GM12864 (cell line): ENCODE results near the gene IRF3.

ENCODE experiments used
- DNase-seq: peaks from one replicate; pipeline ENCODE4 v3.0.0-alpha.2; 2011; ENCODE audit warnings: low read depth
- H3K4me3 ChIP-seq: 2 replicates; pipeline ENCODE4 v1.5.1; 2011; ENCODE audit warnings: mild to moderate bottlenecking, low read depth, low read length, control low read depth
- TF ChIP-seq, protein P1 (sequence below): IDR thresholded peaks from 2 replicates; pipeline ENCODE4 v1.5.1; 2011; ENCODE audit warnings: low read depth, mild to moderate bottlenecking, moderate library complexity, low read length, control low read depth, inconsistent platforms; ENCODE audit errors: missing control alignments

IRF3 gene

GRCh38 chr19:49664171-49665035, 1.3 kb downstream of the IRF3 start:
- DNase-seq, result no peak
- TF ChIP-seq, protein P1, sequence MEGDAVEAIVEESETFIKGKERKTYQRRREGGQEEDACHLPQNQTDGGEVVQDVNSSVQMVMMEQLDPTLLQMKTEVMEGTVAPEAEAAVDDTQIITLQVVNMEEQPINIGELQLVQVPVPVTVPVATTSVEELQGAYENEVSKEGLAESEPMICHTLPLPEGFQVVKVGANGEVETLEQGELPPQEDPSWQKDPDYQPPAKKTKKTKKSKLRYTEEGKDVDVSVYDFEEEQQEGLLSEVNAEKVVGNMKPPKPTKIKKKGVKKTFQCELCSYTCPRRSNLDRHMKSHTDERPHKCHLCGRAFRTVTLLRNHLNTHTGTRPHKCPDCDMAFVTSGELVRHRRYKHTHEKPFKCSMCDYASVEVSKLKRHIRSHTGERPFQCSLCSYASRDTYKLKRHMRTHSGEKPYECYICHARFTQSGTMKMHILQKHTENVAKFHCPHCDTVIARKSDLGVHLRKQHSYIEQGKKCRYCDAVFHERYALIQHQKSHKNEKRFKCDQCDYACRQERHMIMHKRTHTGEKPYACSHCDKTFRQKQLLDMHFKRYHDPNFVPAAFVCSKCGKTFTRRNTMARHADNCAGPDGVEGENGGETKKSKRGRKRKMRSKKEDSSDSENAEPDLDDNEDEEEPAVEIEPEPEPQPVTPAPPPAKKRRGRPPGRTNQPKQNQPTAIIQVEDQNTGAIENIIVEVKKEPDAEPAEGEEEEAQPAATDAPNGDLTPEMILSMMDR, result no peak
- peak overlapping the region; percentile 94 for H3K4me3 ChIP-seq

DNA sequence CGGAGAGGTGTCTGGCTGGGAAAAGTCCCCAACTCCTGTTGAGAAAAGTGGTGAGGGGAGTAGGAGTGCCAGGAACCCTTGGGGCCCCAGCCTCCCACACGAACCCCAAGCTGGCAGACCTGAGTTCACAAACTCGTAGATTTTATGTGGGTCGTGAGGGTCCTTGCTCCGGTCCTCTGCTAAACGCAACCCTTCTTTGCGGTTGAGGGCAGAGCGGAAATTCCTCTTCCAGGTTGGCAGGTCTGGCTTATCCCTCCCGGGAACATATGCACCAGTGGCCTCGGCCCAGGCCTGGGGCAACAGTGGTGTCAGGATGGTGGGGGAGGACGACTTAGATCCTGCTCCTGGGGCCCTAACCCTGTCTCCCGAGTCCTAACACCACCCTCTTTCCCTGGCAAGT, 2.4 kb downstream of the IRF3 start:
- no peak overlapping the region; the same call in 1 of the 2 replicates for H3K4me3 ChIP-seq
- no peak for DNase-seq
- TF ChIP-seq, protein P1, result no peak

GRCh38 chr19:49662011-49662410, 3.6 kb downstream of the IRF3 start:
- H3K4me3 ChIP-seq, result no peak overlapping the region
- TF ChIP-seq, protein P1, result no peak
- no peak for DNase-seq

- H3K4me3 ChIP-seq, result no peak overlapping the region
- DNase-seq, result no peak
- TF ChIP-seq, protein P1, result no peak
Observed at GRCh38 chr19:49660338-49660961, 5.2 kb downstream of the IRF3 start.

DNA sequence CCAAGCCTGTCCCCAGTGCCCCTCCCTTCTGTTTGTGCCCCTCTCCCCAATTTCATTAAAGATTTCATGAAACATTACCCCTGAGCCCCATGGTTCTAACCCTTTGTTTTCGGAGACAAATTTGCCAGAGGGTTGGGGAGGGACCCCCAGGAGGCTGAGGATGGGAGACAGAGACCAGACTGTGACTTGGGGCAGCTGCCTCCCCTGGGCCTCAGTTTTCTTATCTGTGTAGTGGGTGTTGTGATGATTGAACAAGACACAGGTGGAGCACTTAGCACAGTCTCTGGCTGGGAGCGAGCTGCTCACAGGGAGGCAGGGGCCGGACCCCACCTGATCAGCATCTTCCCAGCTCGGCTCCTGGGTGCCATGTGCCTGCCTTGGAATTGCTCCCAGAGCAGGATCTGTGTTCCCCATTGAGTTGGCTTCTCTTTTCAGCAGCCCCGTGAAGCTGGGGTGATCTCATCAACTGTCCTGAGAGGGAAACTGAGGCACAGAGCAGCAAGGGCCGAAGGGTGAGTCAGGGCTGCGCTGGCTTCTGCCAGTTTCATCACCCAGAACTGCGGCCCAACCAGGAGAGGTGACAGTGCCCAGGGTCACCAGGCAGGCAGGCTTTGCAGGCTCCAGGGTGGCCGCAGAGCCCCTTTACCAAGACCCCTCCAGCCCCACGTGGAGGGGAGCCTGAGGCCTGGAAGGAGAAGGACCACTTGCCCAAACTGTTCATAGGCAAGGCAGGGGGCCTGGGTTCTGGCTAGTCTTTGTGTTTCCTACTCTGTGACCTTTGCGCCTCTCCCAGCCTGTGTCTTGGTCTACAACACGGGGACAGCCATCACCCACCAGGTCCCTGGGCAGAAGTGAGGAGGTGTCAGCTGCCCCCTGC, 6.9 kb downstream of the IRF3 start:
- H3K4me3 ChIP-seq, result no peak overlapping the region
- TF ChIP-seq, protein P1, result no peak
- DNase-seq, result no peak

DNA sequence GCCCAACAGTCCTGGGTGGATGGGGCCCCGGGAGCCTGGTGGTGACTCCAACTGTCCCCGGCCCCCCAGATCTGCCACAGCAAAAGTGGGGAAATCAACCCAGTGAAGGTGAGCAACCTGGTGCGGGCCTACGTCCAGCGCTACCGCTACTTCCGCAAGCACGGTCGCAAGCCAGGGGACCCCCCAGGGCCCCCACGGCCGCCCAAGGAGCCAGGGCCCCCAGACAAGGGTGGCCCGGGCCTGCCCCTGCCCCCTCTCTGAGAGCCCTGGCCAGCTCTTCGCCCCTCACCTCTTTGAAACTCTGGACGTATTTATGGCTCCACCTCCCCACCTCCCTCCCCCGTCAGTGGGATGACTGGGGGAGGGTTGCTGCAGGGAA, 7.5 kb downstream of the IRF3 start:
- TF ChIP-seq, protein P1, result no peak
- no peak overlapping the region for H3K4me3 ChIP-seq
- no peak for DNase-seq
